SU-DHL-6 (cell line): Measurements from ENCODE around the gene GJA10.

Experiments used
- H2AFZ ChIP-seq: fragments of 200-600 bp; sonication (generic); 2 replicates; pipeline ENCODE4 v1.6.1; 2014; ENCODE audit warnings: low read depth, mild to moderate bottlenecking, moderate library complexity, mixed read lengths, antibody characterized with exemption, low read length; ENCODE audit not compliant: severe bottlenecking
- H3F3A ChIP-seq: fragments of 200-600 bp; shearing (Covaris generic); 2 replicates; pipeline ENCODE4 v1.6.0; 2016; ENCODE audit warnings: antibody characterized with exemption, mild to moderate bottlenecking; ENCODE audit not compliant: insufficient read depth
- H3K27ac ChIP-seq: fragments of 200-600 bp; sonication (generic); 2 replicates; pipeline ENCODE4 v1.5.1; 2016; ENCODE audit warnings: low read depth, mild to moderate bottlenecking, low read length, moderate library complexity, mixed read lengths
- H3K27me3 ChIP-seq: fragments of 200-600 bp; sonication (generic), shearing (Covaris generic); 2 replicates; pipeline ENCODE4 v1.6.0; 2014; ENCODE audit warnings: mild to moderate bottlenecking, low read length
- H3K36me3 ChIP-seq: fragments of 200-600 bp; sonication (generic); 2 replicates; pipeline ENCODE4 v1.6.1; 2014; ENCODE audit warnings: mild to moderate bottlenecking, low read length, mixed read lengths
- H3K4me2 ChIP-seq: fragments of 300-600, 200-600 bp; shearing (Covaris generic), sonication (generic); 2 replicates; pipeline ENCODE4 v1.6.0; 2014; ENCODE audit warnings: low read length, low read depth, mild to moderate bottlenecking; ENCODE audit not compliant: poor library complexity, severe bottlenecking
- H3K4me3 ChIP-seq: fragments of 200-600 bp; sonication (generic); 2 replicates; pipeline ENCODE4 v1.5.1; 2014; ENCODE audit warnings: antibody characterized with exemption, low read length, mild to moderate bottlenecking, mixed read lengths; ENCODE audit not compliant: insufficient read depth, poor library complexity, severe bottlenecking
- H3K79me2 ChIP-seq: fragments of 200-600 bp; sonication (generic); 2 replicates; pipeline ENCODE4 v1.6.1; 2014; ENCODE audit warnings: mild to moderate bottlenecking, low read length, moderate library complexity; ENCODE audit not compliant: insufficient read depth
- H3K9ac ChIP-seq: fragments of 200-600 bp; sonication (generic); 2 replicates; pipeline ENCODE4 v1.7.0; 2014; ENCODE audit warnings: mild to moderate bottlenecking, low read length
- H3K9me2 ChIP-seq: fragments of 200-600 bp; sonication (generic); replicated peaks from 2 replicates; pipeline ENCODE4 v1.6.1; 2014; ENCODE audit warnings: low read length; ENCODE audit not compliant: insufficient read depth
- H3K9me3 ChIP-seq: fragments of 200-600 bp; sonication (generic); 2 replicates; pipeline ENCODE4 v1.6.1; 2014; ENCODE audit warnings: low read length, mixed read lengths; ENCODE audit not compliant: insufficient read depth
- H4K20me1 ChIP-seq: fragments of 200-600 bp; sonication (generic); 2 replicates; pipeline ENCODE4 v1.6.1; 2014; ENCODE audit warnings: low read depth, mild to moderate bottlenecking, antibody characterized with exemption, low read length, moderate library complexity, mixed read lengths
- EZH2phosphoT487 ChIP-seq: fragments of 200-600 bp; sonication (generic), shearing (Covaris generic); conservative IDR thresholded peaks from 2 replicates; pipeline ENCODE4 v1.6.1; 2018; ENCODE audit warnings: mild to moderate bottlenecking, antibody characterized with exemption, low read length, moderate library complexity, mixed read lengths
- TF ChIP-seq, protein P1 (sequence below): fragments of 200-600 bp; sonication (generic); IDR thresholded peaks from one replicate; pipeline ENCODE4 v1.5.1; 2017; ENCODE audit warnings: antibody characterized with exemption, mild to moderate bottlenecking, low read length, moderate library complexity; ENCODE audit not compliant: insufficient read depth, poor library complexity, severe bottlenecking

The GJA10 gene

DNA sequence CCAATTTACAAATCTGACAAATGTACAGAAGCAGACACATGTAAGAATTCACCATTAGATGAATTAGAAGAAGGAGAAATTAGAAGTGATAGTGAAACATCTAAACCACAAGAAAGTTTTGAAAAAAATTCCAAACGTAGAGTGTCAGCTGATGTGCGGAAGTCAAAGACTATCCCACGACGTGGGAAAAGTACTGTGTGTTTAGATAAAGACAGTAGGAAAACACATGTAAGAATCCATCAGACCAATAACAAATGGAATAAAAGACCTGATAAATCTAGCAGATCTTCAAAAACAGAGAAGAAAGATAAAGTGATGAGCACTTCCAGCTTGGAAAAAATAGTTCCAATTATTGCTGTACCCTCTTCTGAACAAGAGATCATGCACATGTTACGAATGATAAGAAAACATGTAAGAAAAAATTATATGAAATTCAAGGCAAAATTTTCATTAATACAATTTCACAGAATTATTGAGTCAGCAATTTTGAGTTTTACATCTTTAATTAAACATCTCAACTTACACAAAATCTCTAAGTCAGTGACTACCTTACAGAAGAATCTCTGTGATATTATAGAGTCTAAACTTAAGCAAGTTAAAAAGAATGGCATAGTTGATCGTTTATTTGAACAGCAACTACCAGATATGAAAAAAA is 28.1 kb upstream of the GJA10 start:
- Histone ChIP-seq H3K9me3 (no peaks in the 10 kb centered on the region), H3K36me3 (peaks cover 48% of the 10 kb centered on the region), H3K9ac (no peak overlapping the region), H3K4me2 (no peak overlapping the region), H3K27ac (no peak overlapping the region), H3K79me2 (no peaks in the 10 kb centered on the region), H4K20me1 (no peaks in the 10 kb centered on the region), H3K9me2 (no peaks in the 10 kb centered on the region), H3K27me3 (no peaks in the 10 kb centered on the region), H2AFZ (no peak overlapping the region), H3K4me3 (no peak overlapping the region), H3F3A (no peaks in the 10 kb centered on the region)
- TF ChIP-seq, protein P1, sequence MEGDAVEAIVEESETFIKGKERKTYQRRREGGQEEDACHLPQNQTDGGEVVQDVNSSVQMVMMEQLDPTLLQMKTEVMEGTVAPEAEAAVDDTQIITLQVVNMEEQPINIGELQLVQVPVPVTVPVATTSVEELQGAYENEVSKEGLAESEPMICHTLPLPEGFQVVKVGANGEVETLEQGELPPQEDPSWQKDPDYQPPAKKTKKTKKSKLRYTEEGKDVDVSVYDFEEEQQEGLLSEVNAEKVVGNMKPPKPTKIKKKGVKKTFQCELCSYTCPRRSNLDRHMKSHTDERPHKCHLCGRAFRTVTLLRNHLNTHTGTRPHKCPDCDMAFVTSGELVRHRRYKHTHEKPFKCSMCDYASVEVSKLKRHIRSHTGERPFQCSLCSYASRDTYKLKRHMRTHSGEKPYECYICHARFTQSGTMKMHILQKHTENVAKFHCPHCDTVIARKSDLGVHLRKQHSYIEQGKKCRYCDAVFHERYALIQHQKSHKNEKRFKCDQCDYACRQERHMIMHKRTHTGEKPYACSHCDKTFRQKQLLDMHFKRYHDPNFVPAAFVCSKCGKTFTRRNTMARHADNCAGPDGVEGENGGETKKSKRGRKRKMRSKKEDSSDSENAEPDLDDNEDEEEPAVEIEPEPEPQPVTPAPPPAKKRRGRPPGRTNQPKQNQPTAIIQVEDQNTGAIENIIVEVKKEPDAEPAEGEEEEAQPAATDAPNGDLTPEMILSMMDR = no peak
- no peak for TF ChIP-seq EZH2phosphoT487

DNA sequence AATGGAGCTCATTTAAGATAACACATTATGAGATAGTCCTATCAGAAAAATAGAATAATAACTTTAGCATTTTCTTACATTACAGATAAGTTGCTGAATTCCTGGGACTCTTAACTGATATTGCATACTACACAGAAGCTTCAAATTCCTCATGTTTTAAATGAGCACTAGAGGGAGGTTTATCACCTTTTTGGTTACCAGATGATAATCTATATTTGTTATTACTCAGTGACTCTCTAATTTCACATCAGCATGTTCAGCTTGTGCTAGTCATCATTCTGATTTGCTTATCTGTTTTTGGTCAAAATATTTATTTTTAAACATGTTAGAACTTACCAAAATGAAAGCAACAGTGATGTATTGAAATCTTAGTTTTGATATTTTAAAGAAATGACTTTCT is 20.5 kb upstream of the GJA10 start:
- Histone ChIP-seq H4K20me1 (peaks cover 7% of the 10 kb centered on the region; the same call in 1 of the 2 replicates), H3K36me3 (peaks cover 13% of the 10 kb centered on the region), H3K9ac (no peak overlapping the region), H3K27ac (no peak overlapping the region), H3K79me2 (no peaks in the 10 kb centered on the region), H3K4me2 (no peak overlapping the region), H3F3A (peaks cover 6% of the 10 kb centered on the region; the same call in 1 of the 2 replicates), H3K27me3 (no peaks in the 10 kb centered on the region), H3K4me3 (no peak overlapping the region), H3K9me2 (no peaks in the 10 kb centered on the region), H2AFZ (no peak overlapping the region), H3K9me3 (no peaks in the 10 kb centered on the region)
- no peak for TF ChIP-seq EZH2phosphoT487
- TF ChIP-seq, protein P1 = no peak

DNA sequence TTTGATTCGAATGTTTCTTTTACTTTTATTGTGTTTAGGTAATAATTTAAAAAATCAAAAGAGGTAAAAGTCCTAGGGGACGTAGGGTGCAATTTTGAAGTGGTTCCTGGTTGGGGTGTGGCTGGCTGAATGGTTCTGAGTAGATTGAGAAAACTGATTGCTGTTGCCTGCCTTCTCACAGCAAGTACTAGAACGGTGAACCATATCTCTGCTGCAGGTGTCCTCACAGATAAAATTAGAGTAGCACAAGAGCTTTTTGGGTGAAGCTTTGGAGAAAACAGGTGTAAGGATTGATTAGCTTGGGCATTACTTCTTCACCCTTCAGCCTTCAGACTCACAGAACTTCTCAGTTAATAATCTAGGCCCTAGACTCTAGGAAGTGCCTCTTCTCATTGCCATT is 19.8 kb upstream of the GJA10 start:
- Histone ChIP-seq H3K36me3 (peaks cover 13% of the 10 kb centered on the region), H4K20me1 (peaks cover 7% of the 10 kb centered on the region; the same call in 1 of the 2 replicates), H3K79me2 (no peaks in the 10 kb centered on the region), H2AFZ (no peak overlapping the region), H3K27me3 (no peaks in the 10 kb centered on the region), H3K9me2 (no peaks in the 10 kb centered on the region), H3K9me3 (no peaks in the 10 kb centered on the region), H3F3A (peaks cover 6% of the 10 kb centered on the region; the same call in 1 of the 2 replicates), H3K27ac (no peak overlapping the region), H3K4me3 (no peak overlapping the region), H3K4me2 (no peak overlapping the region), H3K9ac (no peak overlapping the region)
- TF ChIP-seq EZH2phosphoT487 = no peak
- TF ChIP-seq, protein P1 = no peak
